ENCODE data around the gene SEMA6C.

SEMA6C gene

DNA sequence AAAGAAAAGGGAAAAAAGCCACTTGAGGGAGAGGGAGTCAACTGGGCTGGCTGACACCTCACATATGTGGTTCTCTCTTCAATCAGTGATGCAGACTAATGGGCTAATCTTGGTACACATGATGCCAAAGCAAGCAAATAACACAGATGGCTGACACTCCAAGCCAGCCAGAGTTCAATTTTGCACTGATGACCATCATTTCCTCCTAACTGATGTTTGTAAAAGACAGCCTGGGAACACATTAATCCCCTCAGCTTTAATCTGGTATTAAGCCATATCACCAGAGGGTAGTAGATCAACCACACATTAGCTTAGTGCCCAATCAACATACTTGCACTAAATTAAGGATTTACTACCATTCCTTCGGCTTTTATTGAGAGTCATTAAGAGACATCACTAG, 40.8 kb upstream of the SEMA6C start:
- no peak for DNase-seq (ENCODE audit: low read depth)
- TF ChIP-seq CTCF (IDR thresholded peaks at IDR 0.05; ENCODE audit: insufficient read depth, low read depth, low read length, missing control alignments), result no peak

DNA sequence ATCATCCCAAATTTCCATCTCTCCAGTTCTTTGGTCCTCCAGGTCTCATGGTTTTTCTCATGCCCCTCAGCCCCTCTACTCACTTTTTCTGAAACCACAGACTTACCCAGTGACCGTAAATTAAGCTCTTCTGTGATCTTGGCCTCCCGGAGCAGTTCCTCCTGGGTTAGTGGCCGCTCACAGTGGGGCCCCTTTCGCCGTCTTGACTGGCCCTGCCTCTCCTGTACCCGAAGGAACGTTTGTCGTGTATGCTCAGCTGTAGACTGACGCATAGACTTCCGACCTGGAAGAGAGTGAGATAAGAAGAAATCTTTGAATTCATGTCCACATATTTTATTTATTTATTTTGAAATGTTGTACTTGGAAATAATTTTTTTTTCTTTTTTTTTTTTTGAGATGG, 37.8 kb upstream of the SEMA6C start:
- H3K4me3 ChIP-seq (ENCODE audit: low read length), result no peak overlapping the region
- DNase-seq (ENCODE audit: low read depth), result no peak
- TF ChIP-seq CTCF (IDR thresholded peaks at IDR 0.05; ENCODE audit: insufficient read depth, low read depth, low read length, missing control alignments), result no peak

More for the DNA sequence above, 40.8 kb upstream of the SEMA6C start:
- H3K4me3 ChIP-seq (ENCODE audit: low read length), result no peak overlapping the region

DNA sequence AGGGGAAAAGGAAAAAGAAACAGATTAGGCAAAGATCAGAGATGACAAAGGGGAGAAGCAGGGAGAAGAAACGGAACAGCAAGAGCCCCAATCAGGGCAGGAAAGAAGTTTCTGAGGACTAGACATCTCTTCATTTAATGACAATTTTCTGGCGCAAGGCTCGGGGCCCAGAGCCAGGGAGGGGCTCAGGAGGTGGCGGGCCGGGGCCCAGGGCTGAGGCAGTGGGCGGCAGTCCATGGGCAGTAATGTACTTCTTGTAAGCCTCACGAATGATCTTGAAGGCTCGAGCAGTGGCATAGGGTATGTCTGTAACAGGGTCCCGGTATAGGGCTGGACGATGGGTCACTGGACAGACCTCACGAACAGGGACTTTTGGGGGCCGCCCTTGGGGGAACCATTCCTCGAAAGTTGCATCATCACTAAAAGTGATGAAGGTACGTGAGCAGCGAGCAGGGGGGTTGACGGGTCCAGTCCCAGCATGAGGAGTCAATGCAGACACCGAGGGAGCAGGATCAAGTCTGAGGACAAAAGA, 30.1 kb upstream of the SEMA6C start:
- no peak for DNase-seq (ENCODE audit: low read depth)
- TF ChIP-seq CTCF (IDR thresholded peaks at IDR 0.05; ENCODE audit: insufficient read depth, low read depth, low read length, missing control alignments), result no peak
- no peak overlapping the region for H3K4me3 ChIP-seq (ENCODE audit: low read length)

- DNase-seq (ENCODE audit: low read depth), result peak; percentile 25
- H3K4me3 ChIP-seq (ENCODE audit: low read length), result no peak within 1 kb of the TSS
- peak; percentile 63 for TF ChIP-seq CTCF (IDR thresholded peaks at IDR 0.05; ENCODE audit: insufficient read depth, low read depth, low read length, missing control alignments)
These were observed 29.4 kb upstream of the SEMA6C start, which contains the start of gene TMOD4 for GRCh38 chr1:151175863-151176262. TSS of gene TMOD4 (minus strand) at chr1:151175981. CDS start at chr1:151174875, 1,106 bp downstream.

- TF ChIP-seq CTCF (IDR thresholded peaks at IDR 0.05; ENCODE audit: insufficient read depth, low read depth, low read length, missing control alignments), result no peak
- DNase-seq (ENCODE audit: low read depth), result no peak
- no peak overlapping the region for H3K4me3 ChIP-seq (ENCODE audit: low read length)
These were observed 28.8 kb upstream of the SEMA6C start for GRCh38 chr1:151175041-151175741.

- TF ChIP-seq CTCF (IDR thresholded peaks at IDR 0.05; ENCODE audit: insufficient read depth, low read depth, low read length, missing control alignments), result no peak
- no peak overlapping the region for H3K4me3 ChIP-seq (ENCODE audit: low read length)
- DNase-seq (ENCODE audit: low read depth), result no peak
These were observed 24.8 kb upstream of the SEMA6C start for GRCh38 chr1:151171190-151171589.

DNA sequence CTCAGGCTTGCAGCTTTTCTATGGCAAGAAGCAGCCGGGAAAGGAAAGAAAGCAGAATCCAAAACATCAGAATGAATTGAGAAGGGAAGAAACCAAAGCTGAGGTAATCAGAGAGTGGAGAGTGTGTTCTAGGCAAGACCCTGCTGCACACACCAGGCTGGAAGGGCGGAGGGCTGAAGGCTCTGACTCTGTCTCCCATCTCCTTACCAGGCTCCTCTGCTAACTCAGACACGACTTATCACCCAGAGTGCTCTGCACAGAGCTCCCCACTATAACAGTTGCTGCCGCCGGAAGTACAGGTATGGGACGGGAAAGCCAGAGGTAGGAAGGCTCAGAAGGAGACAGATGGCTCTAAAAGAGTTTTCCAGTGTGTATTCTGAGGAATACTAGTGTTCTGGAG, 20.7 kb upstream of the SEMA6C start:
- H3K4me3 ChIP-seq (ENCODE audit: low read length), result peak overlapping the region; percentile 100
- no peak for TF ChIP-seq CTCF (IDR thresholded peaks at IDR 0.05; ENCODE audit: insufficient read depth, low read depth, low read length, missing control alignments)
- no peak for DNase-seq (ENCODE audit: low read depth)
